BJ (cell line): ENCODE measurements around the gene CDC45. TPM values are rescaled to one million over a fixed set of nuclear protein-coding genes. Genes with fewer than 3 reads are reported as not detected.

ENCODE experiments used
- CTCF ChIA-PET: fragments of 350-600 bp; formaldehyde crosslinking; extraction: SDS; loops from one replicate; lab custom pipeline; 2021; ENCODE audit warnings: antibody characterized with exemption, inconsistent platforms; lab: Yijun Ruan, JAX
- POLR2A ChIA-PET: fragments of 300-600 bp; sonication (Branson Sonifier 250); formaldehyde crosslinking; extraction: SDS; loops from one replicate; lab custom pipeline; 2021; ENCODE audit warnings: antibody characterized with exemption; lab: Charles Lee
- DNase-seq: peaks from one replicate; pipeline ENCODE4 v3.0.0-alpha.2; 2011; ENCODE audit warnings: low read depth
- H3K27me3 ChIP-seq: 2 replicates; pipeline ENCODE4 v1.6.0; 2011; ENCODE audit warnings: low read length; ENCODE audit not compliant: control insufficient read depth, insufficient read depth
- H3K36me3 ChIP-seq: 2 replicates; pipeline ENCODE4 v1.5.1; 2011; ENCODE audit warnings: low read length; ENCODE audit not compliant: control insufficient read depth, insufficient read depth
- H3K4me3 ChIP-seq: 2 replicates; pipeline ENCODE4 v1.5.1; 2011; ENCODE audit warnings: low read depth, mild to moderate bottlenecking, control low read depth, low read length
- CTCF ChIP-seq: IDR thresholded peaks from 2 replicates; pipeline ENCODE4 v1.5.1; 2011; ENCODE audit warnings: low read depth, mild to moderate bottlenecking, control low read depth, inconsistent platforms, low read length, moderate library complexity; ENCODE audit not compliant: insufficient read depth
- polyA plus RNA-seq: library from polyadenylated mRNA; depleted of rRNA; stranded (reverse); fragments of >200 nt; gene quantifications from 2 replicates; pipeline ENCODE4 v1.2.3, GENCODE V29; 2011

The CDC45 gene
- polyA plus RNA-seq, 1 experiment, result 13.8 TPM

GRCh38 chr22:19466848-19467752 is 12.6 kb upstream of the CDC45 start:
- H3K36me3 ChIP-seq, result peaks cover 36% of the 10 kb centered on the region
- TF ChIP-seq CTCF, result no peak
- POLR2A ChIA-PET, result no interaction called here
- no peak for DNase-seq
- H3K27me3 ChIP-seq, result no peaks in the 10 kb centered on the region
- CTCF ChIA-PET, result interaction anchor here (0.6 to 1.0 kb wide), 3 partner anchors 17 to 1113 kb away, joined by 3 read pairs; no protein-coding TSS in a partner anchor
- no peak overlapping the region for H3K4me3 ChIP-seq

DNA sequence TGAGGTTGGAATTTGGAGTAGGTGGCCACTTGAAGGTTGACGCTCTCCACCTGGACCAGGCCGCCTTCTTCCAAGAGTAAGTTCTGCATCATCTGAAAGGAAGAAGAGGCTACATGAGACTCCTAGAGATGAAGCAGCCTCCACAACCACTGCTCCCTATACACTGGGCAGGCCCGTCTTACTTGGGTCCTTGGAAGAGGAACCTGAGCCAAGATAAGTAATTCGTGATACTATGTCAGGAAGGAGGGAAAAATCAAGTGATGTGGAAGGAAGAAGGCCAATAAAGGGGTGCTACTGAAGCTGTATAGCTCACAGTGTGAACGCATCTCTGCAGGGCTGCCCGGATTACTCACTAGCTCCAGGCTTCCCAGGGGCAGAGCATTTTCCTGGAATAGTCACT is 11.8 kb upstream of the CDC45 start:
- CTCF ChIA-PET, result interaction anchor here (0.9 to 1.2 kb wide), 3 partner anchors 9 to 262 kb away, joined by 3 read pairs; no protein-coding TSS in a partner anchor
- POLR2A ChIA-PET, result interaction anchor here (0.9 kb wide), 1 partner anchor 12 kb away, joined by 4 read pairs; the partner anchor contains the start of gene CDC45
- H3K36me3 ChIP-seq, result peaks cover 39% of the 10 kb centered on the region

GRCh38 chr22:19469421-19469820 is 10.3 kb upstream of the CDC45 start:
- no peak for TF ChIP-seq CTCF
- peaks cover 41% of the 10 kb centered on the region for H3K36me3 ChIP-seq
- no peaks in the 10 kb centered on the region for H3K27me3 ChIP-seq
- CTCF ChIA-PET, result no interaction called here
- POLR2A ChIA-PET, result no interaction called here
- H3K4me3 ChIP-seq, result no peak overlapping the region
- DNase-seq, result no peak

More for the DNA sequence above, 11.8 kb upstream of the CDC45 start:
- no peak overlapping the region for H3K4me3 ChIP-seq
- no peak for TF ChIP-seq CTCF
- H3K27me3 ChIP-seq, result no peaks in the 10 kb centered on the region
- DNase-seq, result no peak

DNA sequence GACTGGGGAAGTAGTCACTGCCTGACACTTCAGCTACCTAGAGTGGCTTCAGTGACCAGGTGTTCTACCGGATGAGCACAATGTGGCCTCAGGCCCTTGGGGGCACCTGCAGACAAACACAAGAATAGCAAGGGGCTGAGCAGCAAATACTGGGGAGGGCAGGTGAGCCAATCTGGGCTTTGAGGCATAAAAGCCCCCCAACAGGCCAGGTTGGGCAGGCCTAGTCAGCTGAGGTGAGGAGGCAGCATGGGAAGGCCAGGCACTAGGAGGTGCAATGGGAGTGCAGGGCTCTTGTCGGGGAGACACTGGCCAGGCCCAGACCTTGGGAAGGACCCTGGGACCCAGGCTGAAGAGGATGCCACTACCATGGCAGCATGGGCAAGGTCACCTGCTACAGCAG is 9.7 kb upstream of the CDC45 start:
- no peak for TF ChIP-seq CTCF
- Histone ChIP-seq H3K4me3 (no peak overlapping the region), H3K27me3 (no peaks in the 10 kb centered on the region), H3K36me3 (peaks cover 42% of the 10 kb centered on the region)
- no peak for DNase-seq
- POLR2A ChIA-PET, result no interaction called here
- CTCF ChIA-PET, result no interaction called here

DNA sequence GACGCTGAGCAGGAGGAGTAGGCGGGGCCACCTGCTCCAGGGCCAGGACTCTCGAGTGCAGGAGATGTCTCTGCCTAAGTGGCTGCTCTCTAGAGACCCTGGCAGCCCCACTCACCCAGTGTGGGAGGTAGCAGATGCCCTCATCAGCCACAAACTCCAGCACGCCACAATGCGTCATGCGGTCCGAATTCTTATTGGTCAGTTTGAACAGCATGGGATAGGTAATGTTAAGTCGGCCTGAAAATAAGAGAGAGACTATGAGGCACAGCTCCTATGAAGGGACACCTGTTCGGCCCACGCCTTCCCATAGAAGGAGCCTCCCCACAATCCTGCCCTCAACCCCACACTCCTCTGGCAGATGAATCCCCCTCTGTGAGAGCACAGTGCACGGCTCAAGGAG is 8.1 kb upstream of the CDC45 start:
- H3K27me3 ChIP-seq, result no peaks in the 10 kb centered on the region
- H3K4me3 ChIP-seq, result no peak overlapping the region
- CTCF ChIA-PET, result no interaction called here
- TF ChIP-seq CTCF, result no peak
- DNase-seq, result no peak
- H3K36me3 ChIP-seq, result peaks cover 38% of the 10 kb centered on the region
- POLR2A ChIA-PET, result no interaction called here
